ENCODE data around the gene MANF. TPM values are rescaled to one million over a fixed set of nuclear protein-coding genes. Genes with fewer than 3 reads are reported as not detected.
"Not testable (repeated sequence)": the region's sequence is repeated elsewhere in the genome, so short reads cannot be mapped to it uniquely, and the experiment has no call there.

Gene MANF
- total and polyA plus RNA-seq, 2 of the 4 experiments (the other 2 are of a cell fraction), result 65.4 to 122 TPM

DNA sequence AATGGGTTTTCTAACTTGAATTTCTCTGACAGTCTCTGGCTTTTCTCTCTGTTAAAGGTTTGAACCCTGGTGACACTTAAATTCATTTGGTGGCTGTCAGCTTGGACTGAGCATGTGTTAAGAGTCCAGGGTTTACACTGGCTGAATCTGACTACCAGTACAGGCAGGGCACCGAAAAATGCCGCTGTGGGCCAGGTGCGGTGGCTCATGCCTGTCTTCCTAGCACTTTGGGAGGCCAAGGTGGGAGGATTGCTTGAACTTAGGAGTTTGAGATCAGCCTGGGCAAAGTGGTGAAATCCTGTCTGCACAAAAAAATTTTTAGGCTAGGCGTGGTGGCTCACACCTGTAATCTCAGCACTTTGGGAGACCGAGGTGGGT is 1.8 kb downstream of the MANF start (continued):
- TF ChIP-seq, protein P1, sequence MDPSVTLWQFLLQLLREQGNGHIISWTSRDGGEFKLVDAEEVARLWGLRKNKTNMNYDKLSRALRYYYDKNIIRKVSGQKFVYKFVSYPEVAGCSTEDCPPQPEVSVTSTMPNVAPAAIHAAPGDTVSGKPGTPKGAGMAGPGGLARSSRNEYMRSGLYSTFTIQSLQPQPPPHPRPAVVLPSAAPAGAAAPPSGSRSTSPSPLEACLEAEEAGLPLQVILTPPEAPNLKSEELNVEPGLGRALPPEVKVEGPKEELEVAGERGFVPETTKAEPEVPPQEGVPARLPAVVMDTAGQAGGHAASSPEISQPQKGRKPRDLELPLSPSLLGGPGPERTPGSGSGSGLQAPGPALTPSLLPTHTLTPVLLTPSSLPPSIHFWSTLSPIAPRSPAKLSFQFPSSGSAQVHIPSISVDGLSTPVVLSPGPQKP (IDR thresholded peaks at IDR 0.05; ENCODE audit: borderline replicate concordance, low read depth, low read length), result no peak

GRCh38 chr3:51387281-51387680 is 2.2 kb downstream of the MANF start:
- peak; percentile 30; the same call in 1 of the 2 replicates for TF ChIP-seq CEBPB (IDR thresholded peaks at IDR 0.05; ENCODE audit: low read depth, low read length)
- POLR2A ChIA-PET (ENCODE audit: unreplicated experiment); H3K27me3 ChIP-seq (ENCODE audit: control insufficient read depth, insufficient read depth, low read length); H2BK15ac ChIP-seq (ENCODE audit: low read depth, low read length); dilution Hi-C loops (cut with HindIII; ENCODE audit: low sequenced_read_pairs, unreplicated experiment); H4K91ac ChIP-seq (ENCODE audit: insufficient read depth, low read depth, low read length); H2AFZ ChIP-seq (replicated peaks; ENCODE audit: low read length, poor library complexity); BruUV-seq (replicated peaks); H3K4me3 ChIP-seq (ENCODE audit: insufficient read depth, low read depth, low read length); H3K9me3 ChIP-seq (ENCODE audit: control insufficient read depth, insufficient read depth, low read length); H2BK5ac ChIP-seq (ENCODE audit: low read depth, low read length, poor library complexity, severe bottlenecking); DNase-seq; H3K9me1 ChIP-seq (ENCODE audit: insufficient read depth, low read length); H4K8ac ChIP-seq (ENCODE audit: low read depth in 2 of 2, low read length in 2 of 2); H4K5ac ChIP-seq (ENCODE audit: low read depth, low read length); H2BK120ac ChIP-seq (ENCODE audit: low read depth, low read length); H2AK5ac ChIP-seq (ENCODE audit: low read depth, low read length); H3K4ac ChIP-seq (ENCODE audit: low read depth, low read length); H2BK20ac ChIP-seq (ENCODE audit: low read depth, low read length); CTCF ChIA-PET; ATAC-seq (ENCODE audit: low read depth); H3K14ac ChIP-seq (replicated peaks; ENCODE audit: low read depth, low read length); H3K23ac ChIP-seq (ENCODE audit: low read depth, low read length); H3K27ac ChIP-seq (ENCODE audit: insufficient read depth, low read length); H3K56ac ChIP-seq (ENCODE audit: extremely low read depth, insufficient read depth, low read length); H3K18ac ChIP-seq (ENCODE audit: low read depth, low read length): not testable (repeated sequence)
- Histone ChIP-seq H2AK9ac (replicated peaks; ENCODE audit: low read depth, low read length, poor library complexity) (peak overlapping the region; percentile 77), H3K4me2 (ENCODE audit: low read depth, low read length) (0 out of 2 replicates have a peak overlapping the region, but pooled peaks have one; percentile 3), H3K36me3 (ENCODE audit: control insufficient read depth, insufficient read depth, low read length) (peaks cover 28% of the 10 kb centered on the region), H3K9ac (ENCODE audit: low read depth, low read length) (0 out of 2 replicates have a peak overlapping the region, but pooled peaks have one; percentile 32), H4K20me1 (ENCODE audit: insufficient read depth, low read length) (peaks cover 49% of the 10 kb centered on the region), H3K4me1 (ENCODE audit: control insufficient read depth, insufficient read depth, low read length) (peaks cover 12% of the 10 kb centered on the region), H3K79me1 (ENCODE audit: low read depth in 1 of 2, low read length in 2 of 2) (peaks cover 29 to 65% of the 10 kb centered on the region in 2 experiments)
- intact Hi-C loops (cut with micrococcal nuclease) (loop anchor here (5.0 kb wide), 3 partner anchors 415 to 1040 kb away; partner anchors contain the start of gene ZMYND10), in situ Hi-C loops (cut with MboI; ENCODE audit: low sequenced_read_pairs) (loop anchor here (25.0 kb wide), 2 partner anchors 550 to 1050 kb away; partner anchors contain the start of genes PARP3, RASSF1, RRP9 and TUSC2)
- 82% methylated on average over 3 of the region's 6 CpGs; no CpG with 5 or more reads in 1 of the 2 experiments for WGBS, 2 experiments (ENCODE audit: extremely low coverage in 2 of 2, insufficient read length in 1 of 2)

All from IMR-90 (cell line).